Measurements from ENCODE around the gene PLEKHJ1. TPM values are rescaled to one million over a fixed set of nuclear protein-coding genes. Genes with fewer than 3 reads are reported as not detected.

Gene PLEKHJ1
- total and polyA plus RNA-seq, 2 of the 13 experiments (the other 11 are each of a cell fraction or from before 2014, with no cell fraction given): 70.5 to 130 TPM

DNA sequence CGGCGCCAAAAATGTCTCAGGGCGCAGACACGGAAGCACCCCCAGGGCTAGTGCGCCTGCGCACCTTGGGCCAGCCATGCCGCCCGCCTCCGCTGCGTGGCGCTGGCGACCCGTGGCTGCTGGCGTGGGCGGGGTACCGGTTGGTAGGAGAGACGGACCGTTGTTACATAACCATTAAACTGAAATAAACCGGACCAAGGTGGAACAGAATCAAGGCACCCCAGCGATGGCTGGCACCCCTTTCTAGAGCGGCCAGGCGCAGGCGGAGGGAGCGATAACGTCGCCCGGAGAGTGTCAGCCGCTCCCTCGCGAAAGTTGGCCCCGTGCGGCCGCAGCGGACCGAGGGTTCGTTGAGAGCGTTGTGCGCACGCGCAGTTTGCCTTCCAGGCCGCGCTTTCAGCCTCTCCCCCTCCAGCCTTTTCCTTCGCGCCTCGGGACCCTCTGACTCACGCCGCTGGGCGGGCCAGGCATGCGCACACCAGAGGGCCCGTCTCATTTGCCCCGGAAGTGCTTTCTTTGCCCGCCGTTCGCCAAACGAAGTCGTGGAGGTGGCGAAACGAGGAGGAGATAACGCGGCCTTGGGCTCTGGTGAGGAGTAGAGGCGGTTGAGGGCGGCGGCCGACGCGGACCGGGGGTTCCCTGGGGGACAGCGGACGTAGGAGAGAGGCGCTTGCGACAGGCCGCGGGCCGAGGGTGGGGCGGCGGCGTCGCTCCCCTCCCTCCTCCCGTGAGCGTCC lies at the start of gene PLEKHJ1, which contains the start of gene SF3A2 (continued):
- peak; percentile 60; the same call in 1 of the 2 replicates for TF ChIP-seq ARNTL (CRISPR knock-in tag; IDR thresholded peaks at IDR 0.05)
- no peak for TF ChIP-seq TCF7 (IDR thresholded peaks at IDR 0.05; ENCODE audit: low read depth)
- peak; percentile 94; the same call in 1 of the 2 replicates for TF ChIP-seq CENPT (CRISPR knock-in tag; IDR thresholded peaks at IDR 0.05; ENCODE audit: low read depth)
- peak; percentile 81 for TF ChIP-seq ZNF761 (CRISPR knock-in tag; conservative IDR thresholded peaks at IDR 0.05)
- TF ChIP-seq, protein P1, sequence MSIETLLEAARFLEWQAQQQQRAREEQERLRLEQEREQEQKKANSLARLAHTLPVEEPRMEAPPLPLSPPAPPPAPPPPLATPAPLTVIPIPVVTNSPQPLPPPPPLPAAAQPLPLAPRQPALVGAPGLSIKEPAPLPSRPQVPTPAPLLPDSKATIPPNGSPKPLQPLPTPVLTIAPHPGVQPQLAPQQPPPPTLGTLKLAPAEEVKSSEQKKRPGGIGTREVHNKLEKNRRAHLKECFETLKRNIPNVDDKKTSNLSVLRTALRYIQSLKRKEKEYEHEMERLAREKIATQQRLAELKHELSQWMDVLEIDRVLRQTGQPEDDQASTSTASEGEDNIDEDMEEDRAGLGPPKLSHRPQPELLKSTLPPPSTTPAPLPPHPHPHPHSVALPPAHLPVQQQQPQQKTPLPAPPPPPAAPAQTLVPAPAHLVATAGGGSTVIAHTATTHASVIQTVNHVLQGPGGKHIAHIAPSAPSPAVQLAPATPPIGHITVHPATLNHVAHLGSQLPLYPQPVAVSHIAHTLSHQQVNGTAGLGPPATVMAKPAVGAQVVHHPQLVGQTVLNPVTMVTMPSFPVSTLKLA (IDR thresholded peaks at IDR 0.05): 0 out of 2 replicates have a peak, but pooled peaks have one; percentile 34
- TF ChIP-seq, protein P2, sequence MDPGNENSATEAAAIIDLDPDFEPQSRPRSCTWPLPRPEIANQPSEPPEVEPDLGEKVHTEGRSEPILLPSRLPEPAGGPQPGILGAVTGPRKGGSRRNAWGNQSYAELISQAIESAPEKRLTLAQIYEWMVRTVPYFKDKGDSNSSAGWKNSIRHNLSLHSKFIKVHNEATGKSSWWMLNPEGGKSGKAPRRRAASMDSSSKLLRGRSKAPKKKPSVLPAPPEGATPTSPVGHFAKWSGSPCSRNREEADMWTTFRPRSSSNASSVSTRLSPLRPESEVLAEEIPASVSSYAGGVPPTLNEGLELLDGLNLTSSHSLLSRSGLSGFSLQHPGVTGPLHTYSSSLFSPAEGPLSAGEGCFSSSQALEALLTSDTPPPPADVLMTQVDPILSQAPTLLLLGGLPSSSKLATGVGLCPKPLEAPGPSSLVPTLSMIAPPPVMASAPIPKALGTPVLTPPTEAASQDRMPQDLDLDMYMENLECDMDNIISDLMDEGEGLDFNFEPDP (CRISPR knock-in tag; conservative IDR thresholded peaks at IDR 0.05): peak; percentile 96
- TF ChIP-seq, protein P3, sequence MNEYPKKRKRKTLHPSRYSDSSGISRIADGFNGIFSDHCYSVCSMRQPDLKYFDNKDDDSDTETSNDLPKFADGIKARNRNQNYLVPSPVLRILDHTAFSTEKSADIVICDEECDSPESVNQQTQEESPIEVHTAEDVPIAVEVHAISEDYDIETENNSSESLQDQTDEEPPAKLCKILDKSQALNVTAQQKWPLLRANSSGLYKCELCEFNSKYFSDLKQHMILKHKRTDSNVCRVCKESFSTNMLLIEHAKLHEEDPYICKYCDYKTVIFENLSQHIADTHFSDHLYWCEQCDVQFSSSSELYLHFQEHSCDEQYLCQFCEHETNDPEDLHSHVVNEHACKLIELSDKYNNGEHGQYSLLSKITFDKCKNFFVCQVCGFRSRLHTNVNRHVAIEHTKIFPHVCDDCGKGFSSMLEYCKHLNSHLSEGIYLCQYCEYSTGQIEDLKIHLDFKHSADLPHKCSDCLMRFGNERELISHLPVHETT (CRISPR knock-in tag; conservative IDR thresholded peaks at IDR 0.05): peak; percentile 97
- TF ChIP-seq, protein P4, sequence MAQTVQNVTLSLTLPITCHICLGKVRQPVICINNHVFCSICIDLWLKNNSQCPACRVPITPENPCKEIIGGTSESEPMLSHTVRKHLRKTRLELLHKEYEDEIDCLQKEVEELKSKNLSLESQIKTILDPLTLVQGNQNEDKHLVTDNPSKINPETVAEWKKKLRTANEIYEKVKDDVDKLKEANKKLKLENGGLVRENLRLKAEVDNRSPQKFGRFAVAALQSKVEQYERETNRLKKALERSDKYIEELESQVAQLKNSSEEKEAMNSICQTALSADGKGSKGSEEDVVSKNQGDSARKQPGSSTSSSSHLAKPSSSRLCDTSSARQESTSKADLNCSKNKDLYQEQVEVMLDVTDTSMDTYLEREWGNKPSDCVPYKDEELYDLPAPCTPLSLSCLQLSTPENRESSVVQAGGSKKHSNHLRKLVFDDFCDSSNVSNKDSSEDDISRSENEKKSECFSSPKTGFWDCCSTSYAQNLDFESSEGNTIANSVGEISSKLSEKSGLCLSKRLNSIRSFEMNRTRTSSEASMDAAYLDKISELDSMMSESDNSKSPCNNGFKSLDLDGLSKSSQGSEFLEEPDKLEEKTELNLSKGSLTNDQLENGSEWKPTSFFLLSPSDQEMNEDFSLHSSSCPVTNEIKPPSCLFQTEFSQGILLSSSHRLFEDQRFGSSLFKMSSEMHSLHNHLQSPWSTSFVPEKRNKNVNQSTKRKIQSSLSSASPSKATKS (CRISPR knock-in tag; IDR thresholded peaks at IDR 0.05): peak; percentile 90
- TF ChIP-seq ZSCAN29 (CRISPR knock-in tag; conservative IDR thresholded peaks at IDR 0.05): peak; percentile 24; the same call in 1 of the 2 replicates
- TF ChIP-seq, protein P5, sequence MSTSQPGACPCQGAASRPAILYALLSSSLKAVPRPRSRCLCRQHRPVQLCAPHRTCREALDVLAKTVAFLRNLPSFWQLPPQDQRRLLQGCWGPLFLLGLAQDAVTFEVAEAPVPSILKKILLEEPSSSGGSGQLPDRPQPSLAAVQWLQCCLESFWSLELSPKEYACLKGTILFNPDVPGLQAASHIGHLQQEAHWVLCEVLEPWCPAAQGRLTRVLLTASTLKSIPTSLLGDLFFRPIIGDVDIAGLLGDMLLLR (CRISPR knock-in tag; IDR thresholded peaks at IDR 0.05): peak; percentile 86
- TF ChIP-seq FOXO1 (CRISPR knock-in tag; IDR thresholded peaks at IDR 0.05): peak; percentile 72
- TF ChIP-seq, protein P6, sequence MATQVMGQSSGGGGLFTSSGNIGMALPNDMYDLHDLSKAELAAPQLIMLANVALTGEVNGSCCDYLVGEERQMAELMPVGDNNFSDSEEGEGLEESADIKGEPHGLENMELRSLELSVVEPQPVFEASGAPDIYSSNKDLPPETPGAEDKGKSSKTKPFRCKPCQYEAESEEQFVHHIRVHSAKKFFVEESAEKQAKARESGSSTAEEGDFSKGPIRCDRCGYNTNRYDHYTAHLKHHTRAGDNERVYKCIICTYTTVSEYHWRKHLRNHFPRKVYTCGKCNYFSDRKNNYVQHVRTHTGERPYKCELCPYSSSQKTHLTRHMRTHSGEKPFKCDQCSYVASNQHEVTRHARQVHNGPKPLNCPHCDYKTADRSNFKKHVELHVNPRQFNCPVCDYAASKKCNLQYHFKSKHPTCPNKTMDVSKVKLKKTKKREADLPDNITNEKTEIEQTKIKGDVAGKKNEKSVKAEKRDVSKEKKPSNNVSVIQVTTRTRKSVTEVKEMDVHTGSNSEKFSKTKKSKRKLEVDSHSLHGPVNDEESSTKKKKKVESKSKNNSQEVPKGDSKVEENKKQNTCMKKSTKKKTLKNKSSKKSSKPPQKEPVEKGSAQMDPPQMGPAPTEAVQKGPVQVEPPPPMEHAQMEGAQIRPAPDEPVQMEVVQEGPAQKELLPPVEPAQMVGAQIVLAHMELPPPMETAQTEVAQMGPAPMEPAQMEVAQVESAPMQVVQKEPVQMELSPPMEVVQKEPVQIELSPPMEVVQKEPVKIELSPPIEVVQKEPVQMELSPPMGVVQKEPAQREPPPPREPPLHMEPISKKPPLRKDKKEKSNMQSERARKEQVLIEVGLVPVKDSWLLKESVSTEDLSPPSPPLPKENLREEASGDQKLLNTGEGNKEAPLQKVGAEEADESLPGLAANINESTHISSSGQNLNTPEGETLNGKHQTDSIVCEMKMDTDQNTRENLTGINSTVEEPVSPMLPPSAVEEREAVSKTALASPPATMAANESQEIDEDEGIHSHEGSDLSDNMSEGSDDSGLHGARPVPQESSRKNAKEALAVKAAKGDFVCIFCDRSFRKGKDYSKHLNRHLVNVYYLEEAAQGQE (IDR thresholded peaks at IDR 0.05; ENCODE audit: borderline replicate concordance in 1 of 2, low read depth in 1 of 2, low read length in 2 of 2): 0 out of 4 replicates have a peak, but pooled peaks of 1 of the 2 experiments have one; percentile 29
- TF ChIP-seq, protein P7, sequence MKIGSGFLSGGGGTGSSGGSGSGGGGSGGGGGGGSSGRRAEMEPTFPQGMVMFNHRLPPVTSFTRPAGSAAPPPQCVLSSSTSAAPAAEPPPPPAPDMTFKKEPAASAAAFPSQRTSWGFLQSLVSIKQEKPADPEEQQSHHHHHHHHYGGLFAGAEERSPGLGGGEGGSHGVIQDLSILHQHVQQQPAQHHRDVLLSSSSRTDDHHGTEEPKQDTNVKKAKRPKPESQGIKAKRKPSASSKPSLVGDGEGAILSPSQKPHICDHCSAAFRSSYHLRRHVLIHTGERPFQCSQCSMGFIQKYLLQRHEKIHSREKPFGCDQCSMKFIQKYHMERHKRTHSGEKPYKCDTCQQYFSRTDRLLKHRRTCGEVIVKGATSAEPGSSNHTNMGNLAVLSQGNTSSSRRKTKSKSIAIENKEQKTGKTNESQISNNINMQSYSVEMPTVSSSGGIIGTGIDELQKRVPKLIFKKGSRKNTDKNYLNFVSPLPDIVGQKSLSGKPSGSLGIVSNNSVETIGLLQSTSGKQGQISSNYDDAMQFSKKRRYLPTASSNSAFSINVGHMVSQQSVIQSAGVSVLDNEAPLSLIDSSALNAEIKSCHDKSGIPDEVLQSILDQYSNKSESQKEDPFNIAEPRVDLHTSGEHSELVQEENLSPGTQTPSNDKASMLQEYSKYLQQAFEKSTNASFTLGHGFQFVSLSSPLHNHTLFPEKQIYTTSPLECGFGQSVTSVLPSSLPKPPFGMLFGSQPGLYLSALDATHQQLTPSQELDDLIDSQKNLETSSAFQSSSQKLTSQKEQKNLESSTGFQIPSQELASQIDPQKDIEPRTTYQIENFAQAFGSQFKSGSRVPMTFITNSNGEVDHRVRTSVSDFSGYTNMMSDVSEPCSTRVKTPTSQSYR (CRISPR knock-in tag; IDR thresholded peaks at IDR 0.05; ENCODE audit: borderline replicate concordance): no peak; the same call in 1 of the 2 replicates
